Measurements from ENCODE around the gene ANKLE1. TPM values are rescaled to one million over a fixed set of nuclear protein-coding genes. Genes with fewer than 3 reads are reported as not detected.
A peak's percentile ranks its signal among the peaks of the same experiment; 100 is the strongest.

The ANKLE1 gene
- total RNA-seq, 1 experiment from 2014 or later, result 16.5 TPM

GRCh38 chr19:17283504-17283996, 1.8 kb downstream of the ANKLE1 start:
- Histone ChIP-seq H2BK15ac (ENCODE audit: low read depth, low read length) (no peak overlapping the region), H3T11ph (ENCODE audit: low read length) (no peak overlapping the region), H2BK20ac (ENCODE audit: low read depth, low read length, poor library complexity, severe bottlenecking) (no peak overlapping the region), H3K9me3 (ENCODE audit: control insufficient read depth, low read depth, low read length) (no peaks in the 10 kb centered on the region), H2BK120ac (ENCODE audit: low read depth, low read length, poor library complexity, severe bottlenecking) (no peak overlapping the region), H4K8ac (replicated peaks; ENCODE audit: insufficient read length, low read depth, low read length) (no peak overlapping the region), H3K9ac (ENCODE audit: extremely low read depth, insufficient read length, low read length) (no peak overlapping the region), H3K4me2 (ENCODE audit: insufficient read depth, insufficient read length, low read length) (no peak overlapping the region), H3K23me2 (ENCODE audit: insufficient read length, low read depth, low read length, poor library complexity, severe bottlenecking) (peaks cover 5% of the 10 kb centered on the region), H4K5ac (ENCODE audit: insufficient read length, low read depth, low read length) (no peak overlapping the region), H2BK12ac (ENCODE audit: insufficient read length, low read depth, low read length) (no peak overlapping the region), H3K27me3 (ENCODE audit: insufficient read depth, low read length) (no peaks in the 10 kb centered on the region; the same call in 1 of the 2 replicates), H3K56ac (ENCODE audit: insufficient read length, low read depth, low read length) (no peak overlapping the region), H3K18ac (ENCODE audit: insufficient read length, low read depth, low read length) (no peak overlapping the region), H3K23ac (ENCODE audit: insufficient read length, low read depth, low read length) (no peak overlapping the region), H3K27ac (ENCODE audit: insufficient read length, low read depth, low read length) (no peak overlapping the region), H2AFZ (ENCODE audit: low read length) (no peak overlapping the region), H3K4me1 (ENCODE audit: insufficient read depth, low read length) (no peaks in the 10 kb centered on the region), H2BK5ac (ENCODE audit: insufficient read length, low read length) (no peak overlapping the region), H3K4ac (ENCODE audit: low read depth, low read length) (no peak overlapping the region), H3K79me1 (ENCODE audit: insufficient read depth, low read depth, low read length, poor library complexity, severe bottlenecking) (no peaks in the 10 kb centered on the region), H2AK5ac (ENCODE audit: insufficient read length, low read length) (no peak overlapping the region), H4K20me1 (ENCODE audit: control insufficient read depth, insufficient read depth, insufficient read length) (peaks cover 4% of the 10 kb centered on the region), H3K79me2 (ENCODE audit: insufficient read depth, low read length) (no peaks in the 10 kb centered on the region), H4K91ac (ENCODE audit: insufficient read length, low read depth, low read length) (no peak overlapping the region), H3K14ac (ENCODE audit: insufficient read depth, low read length) (no peak overlapping the region)
- peaks cover 4 to 5% of the 10 kb centered on the region in 2 experiments; a peak in 2 of 4 replicates for H3K4me1 Mint-ChIP-seq
- H3K27me3 Mint-ChIP-seq (ENCODE audit: low read depth), result peaks cover 7% of the 10 kb centered on the region
- H3K36me3 Mint-ChIP-seq (ENCODE audit: insufficient read depth in 1 of 3, low read depth in 3 of 3), result peaks cover 25 to 31% (median 26%) of the 10 kb centered on the region in 3 experiments
- DNase-seq, result no peak
- peak overlapping the region in 1 of 2 experiments; percentile 63; a peak in 1 of 5 replicates for H3K4me3 Mint-ChIP-seq
- H3K27ac Mint-ChIP-seq, result no peak overlapping the region
- H3K9me3 Mint-ChIP-seq, result no peaks in the 10 kb centered on the region; a peak in 1 of 5 replicates
- TF ChIP-seq, protein P1, sequence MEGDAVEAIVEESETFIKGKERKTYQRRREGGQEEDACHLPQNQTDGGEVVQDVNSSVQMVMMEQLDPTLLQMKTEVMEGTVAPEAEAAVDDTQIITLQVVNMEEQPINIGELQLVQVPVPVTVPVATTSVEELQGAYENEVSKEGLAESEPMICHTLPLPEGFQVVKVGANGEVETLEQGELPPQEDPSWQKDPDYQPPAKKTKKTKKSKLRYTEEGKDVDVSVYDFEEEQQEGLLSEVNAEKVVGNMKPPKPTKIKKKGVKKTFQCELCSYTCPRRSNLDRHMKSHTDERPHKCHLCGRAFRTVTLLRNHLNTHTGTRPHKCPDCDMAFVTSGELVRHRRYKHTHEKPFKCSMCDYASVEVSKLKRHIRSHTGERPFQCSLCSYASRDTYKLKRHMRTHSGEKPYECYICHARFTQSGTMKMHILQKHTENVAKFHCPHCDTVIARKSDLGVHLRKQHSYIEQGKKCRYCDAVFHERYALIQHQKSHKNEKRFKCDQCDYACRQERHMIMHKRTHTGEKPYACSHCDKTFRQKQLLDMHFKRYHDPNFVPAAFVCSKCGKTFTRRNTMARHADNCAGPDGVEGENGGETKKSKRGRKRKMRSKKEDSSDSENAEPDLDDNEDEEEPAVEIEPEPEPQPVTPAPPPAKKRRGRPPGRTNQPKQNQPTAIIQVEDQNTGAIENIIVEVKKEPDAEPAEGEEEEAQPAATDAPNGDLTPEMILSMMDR (conservative IDR thresholded peaks at IDR 0.05), result no peak
- no CpG with 5 or more reads among the region's 7 CpGs for WGBS (ENCODE audit: extremely low coverage, insufficient read length, low lambda C conversion rate)

Measured in H9 (cell line).